GM10248 (cell line): ENCODE results near the gene PRKAR1B.

ENCODE experiments used
- CTCF ChIA-PET: fragments of 300-600 bp; sonication (Branson Sonifier 250); formaldehyde crosslinking; extraction: SDS; loops from one replicate; lab custom pipeline; 2021; ENCODE audit warnings: antibody characterized with exemption; lab: Yijun Ruan, JAX
- POLR2A ChIA-PET: fragments of 350-650 bp; sonication (Branson Sonifier 250); formaldehyde crosslinking; extraction: SDS; loops from one replicate; lab custom pipeline; 2020; ENCODE audit warnings: antibody characterized with exemption; lab: Yijun Ruan, JAX
- DNase-seq: peaks from one replicate; pipeline ENCODE4 v3.0.0; 2012; ENCODE audit errors: extremely low spot score
- TF ChIP-seq, protein P1 (sequence below): IDR thresholded peaks from 2 replicates; pipeline ENCODE4 v1.5.1; 2012; ENCODE audit warnings: mild to moderate bottlenecking, low read depth; ENCODE audit errors: extremely low read depth, missing control alignments, control extremely low read depth

Gene PRKAR1B

DNA sequence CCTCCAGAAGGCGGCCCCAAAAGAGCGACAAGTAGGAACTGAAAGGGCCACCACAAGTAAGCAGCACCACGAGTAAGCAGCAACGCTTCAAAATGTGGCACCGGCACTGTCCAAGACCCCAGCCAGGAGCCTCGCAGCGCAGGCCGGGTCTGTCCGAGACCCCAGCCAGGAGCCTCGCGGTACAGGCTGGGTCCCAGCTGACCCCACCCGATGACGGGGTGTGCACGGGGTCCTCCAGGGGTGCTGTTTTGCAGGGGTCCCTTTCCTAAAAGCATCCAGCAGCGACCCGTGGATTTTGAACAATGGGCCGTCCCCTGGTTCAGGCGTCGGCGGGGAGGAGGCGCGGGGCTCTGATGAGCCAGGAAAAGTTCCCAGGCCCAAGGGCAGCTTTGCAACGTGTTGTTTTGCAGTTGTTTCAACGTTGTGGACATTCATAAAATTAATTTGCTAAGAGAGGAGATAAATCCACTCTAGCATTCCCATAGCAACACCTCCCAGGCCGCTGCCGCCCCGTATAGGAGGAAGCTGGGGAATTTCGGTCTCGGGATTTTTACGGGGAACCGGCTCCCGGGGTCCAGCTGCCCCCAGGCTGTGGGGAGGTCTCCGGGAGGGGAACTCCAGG, 155.9 kb downstream of the PRKAR1B start:
- DNase-seq: no peak
- ChIA-PET CTCF (no interaction called here), POLR2A (no interaction called here)
- TF ChIP-seq, protein P1, sequence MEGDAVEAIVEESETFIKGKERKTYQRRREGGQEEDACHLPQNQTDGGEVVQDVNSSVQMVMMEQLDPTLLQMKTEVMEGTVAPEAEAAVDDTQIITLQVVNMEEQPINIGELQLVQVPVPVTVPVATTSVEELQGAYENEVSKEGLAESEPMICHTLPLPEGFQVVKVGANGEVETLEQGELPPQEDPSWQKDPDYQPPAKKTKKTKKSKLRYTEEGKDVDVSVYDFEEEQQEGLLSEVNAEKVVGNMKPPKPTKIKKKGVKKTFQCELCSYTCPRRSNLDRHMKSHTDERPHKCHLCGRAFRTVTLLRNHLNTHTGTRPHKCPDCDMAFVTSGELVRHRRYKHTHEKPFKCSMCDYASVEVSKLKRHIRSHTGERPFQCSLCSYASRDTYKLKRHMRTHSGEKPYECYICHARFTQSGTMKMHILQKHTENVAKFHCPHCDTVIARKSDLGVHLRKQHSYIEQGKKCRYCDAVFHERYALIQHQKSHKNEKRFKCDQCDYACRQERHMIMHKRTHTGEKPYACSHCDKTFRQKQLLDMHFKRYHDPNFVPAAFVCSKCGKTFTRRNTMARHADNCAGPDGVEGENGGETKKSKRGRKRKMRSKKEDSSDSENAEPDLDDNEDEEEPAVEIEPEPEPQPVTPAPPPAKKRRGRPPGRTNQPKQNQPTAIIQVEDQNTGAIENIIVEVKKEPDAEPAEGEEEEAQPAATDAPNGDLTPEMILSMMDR: no peak

DNA sequence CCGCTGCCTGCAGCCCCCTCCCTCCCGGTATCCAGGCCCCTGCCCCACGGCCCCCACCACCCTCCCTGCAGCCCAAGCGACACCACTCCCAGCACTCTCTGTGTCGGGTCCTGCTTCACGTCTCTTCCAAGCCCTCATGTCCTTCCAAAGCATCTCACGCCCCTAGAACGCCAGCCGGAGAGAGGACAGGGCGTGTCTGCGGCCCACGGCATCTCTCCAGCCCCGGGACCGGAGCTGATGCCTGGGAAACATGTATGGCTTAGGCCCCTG, 156.3 kb downstream of the PRKAR1B start:
- POLR2A ChIA-PET: no interaction called here
- TF ChIP-seq, protein P1: no peak

DNA sequence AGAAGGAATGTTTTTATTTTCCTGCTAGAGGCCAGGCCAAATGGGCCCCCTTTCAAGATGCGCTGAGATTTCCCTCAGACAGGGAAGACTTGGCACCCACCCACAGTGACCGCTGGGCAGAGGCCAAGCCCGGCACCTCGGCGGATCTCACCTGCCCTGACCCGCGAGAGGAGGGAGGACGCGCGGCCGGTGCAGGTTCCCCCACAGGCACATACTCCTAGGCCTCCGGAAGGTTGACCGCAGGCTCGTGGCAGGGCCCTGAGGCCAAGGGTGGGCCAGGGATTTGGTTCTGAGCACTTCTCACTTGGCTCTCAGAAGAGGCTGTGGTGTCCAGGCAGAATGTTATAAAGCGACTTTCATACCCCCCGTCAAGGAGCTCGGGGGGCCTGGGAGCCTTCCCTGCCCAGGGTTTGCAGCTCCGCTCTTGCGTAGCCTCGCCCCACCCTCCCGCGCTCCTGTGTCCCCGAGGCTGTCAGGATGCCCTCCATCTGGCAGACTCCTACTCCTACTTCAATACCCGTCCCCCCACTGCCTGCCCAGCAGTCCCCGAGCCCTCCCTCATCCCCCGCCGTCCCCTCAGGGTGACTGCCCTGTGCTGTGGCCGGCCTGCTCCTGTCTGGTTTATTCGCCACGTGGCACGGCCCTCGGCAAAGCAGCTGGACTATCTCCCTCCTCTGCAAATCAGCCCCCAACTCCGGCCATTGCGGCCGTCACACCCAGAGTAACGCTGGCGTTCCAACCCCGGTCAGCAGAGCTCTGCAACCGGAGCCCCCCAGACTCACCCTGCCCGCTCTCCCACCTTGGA, 156.9 kb downstream of the PRKAR1B start:
- ChIA-PET POLR2A (no interaction called here), CTCF (no interaction called here)
- TF ChIP-seq, protein P1: no peak
- DNase-seq: no peak

More for the DNA sequence above, 156.3 kb downstream of the PRKAR1B start:
- CTCF ChIA-PET: no interaction called here
- no peak for DNase-seq

DNA sequence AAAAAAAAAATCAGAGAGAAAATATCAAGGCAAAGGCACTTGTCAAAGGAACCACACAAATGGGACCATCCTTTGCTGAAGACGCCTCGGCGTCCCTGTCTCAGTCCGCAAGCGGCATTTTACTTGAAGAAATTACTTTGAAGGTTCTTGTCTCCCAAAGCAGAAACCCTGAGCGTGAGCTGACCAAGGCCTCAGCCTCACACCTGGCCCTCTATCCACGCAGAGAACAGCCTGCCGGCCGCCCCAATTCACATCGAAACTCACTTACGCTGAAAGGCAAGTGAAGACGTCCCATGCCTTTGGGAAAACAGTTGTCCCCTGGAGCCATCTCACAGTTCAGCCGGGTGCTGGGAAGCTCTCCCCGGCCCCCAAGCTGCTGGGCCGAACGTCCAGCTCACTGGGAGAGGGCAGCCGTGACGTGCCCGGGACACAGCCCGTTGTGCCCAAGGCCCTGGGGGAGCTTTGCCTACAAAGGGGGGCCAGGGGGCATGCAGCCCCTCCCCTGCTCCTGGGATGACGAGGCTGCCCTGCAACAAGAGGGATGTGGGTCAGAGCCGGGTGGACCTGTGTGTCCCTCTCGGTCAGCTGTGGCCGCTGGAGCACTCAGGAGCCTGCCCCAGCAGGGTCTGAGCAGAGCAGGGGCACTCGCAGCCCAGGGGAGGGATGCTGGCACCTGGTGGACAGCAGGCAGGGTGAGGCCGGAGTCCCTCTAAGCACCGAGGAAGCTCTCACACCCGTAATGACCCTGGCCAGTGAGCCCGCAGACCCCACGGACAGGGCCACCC, 157.8 kb downstream of the PRKAR1B start:
- ChIA-PET POLR2A (no interaction called here), CTCF (no interaction called here)
- TF ChIP-seq, protein P1: no peak
- DNase-seq: no peak

DNA sequence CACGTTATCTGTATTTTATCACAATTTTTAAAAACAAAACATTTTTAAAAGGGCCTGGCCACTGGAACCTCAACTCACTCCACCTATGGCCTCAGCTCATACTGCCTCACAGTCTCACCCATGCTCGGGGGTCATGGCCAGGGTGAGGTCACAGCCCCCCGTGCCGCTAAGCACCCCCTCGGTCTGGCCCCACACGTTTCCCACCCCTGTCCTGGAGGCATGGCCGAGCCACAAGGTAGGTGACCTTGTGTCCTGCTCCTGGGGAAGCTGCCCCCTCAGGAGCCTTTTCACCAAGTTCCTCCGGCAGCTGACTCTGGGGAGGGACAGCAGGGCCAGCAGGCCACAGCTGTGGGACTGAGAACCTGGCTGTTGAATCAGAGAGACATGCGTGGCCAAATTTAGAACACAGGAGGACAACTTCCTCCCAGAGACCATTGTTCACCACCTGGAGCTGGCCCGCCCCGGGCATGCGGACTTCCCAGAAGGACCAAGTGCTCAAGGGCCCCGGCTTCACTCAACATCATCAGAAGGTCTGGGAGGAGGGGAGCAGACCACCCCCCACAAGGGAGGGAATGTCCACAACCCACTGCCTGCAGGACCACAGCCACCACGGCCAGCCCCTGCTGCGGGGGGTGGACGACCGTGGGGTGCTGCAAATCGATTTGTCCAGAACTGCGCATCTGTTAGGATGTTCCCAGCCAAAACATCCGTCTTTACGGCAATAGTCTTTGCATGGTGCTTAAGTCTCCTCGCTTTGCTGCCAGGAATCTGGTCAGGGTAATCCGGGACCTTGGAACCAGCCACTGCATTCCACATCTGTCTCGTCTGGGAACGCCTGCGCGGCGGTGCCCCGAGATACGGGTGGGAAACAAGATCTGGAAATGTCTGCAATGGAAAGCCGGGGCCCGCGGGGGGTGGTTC, 158.8 kb downstream of the PRKAR1B start:
- ChIA-PET CTCF (no interaction called here), POLR2A (no interaction called here)
- TF ChIP-seq, protein P1: no peak
- no peak for DNase-seq
